DOHH2 (cell line): ENCODE results near the gene BLNK.

Experiments used
- EZH2phosphoT487 ChIP-seq: fragments of 200-600 bp; sonication (generic); IDR thresholded peaks from 2 replicates; pipeline ENCODE4 v1.6.1; 2017; ENCODE audit warnings: borderline replicate concordance, mild to moderate bottlenecking, antibody characterized with exemption, low read length, moderate library complexity, mixed read lengths
- TF ChIP-seq, protein P1 (sequence below): fragments of 200-600 bp; sonication (generic); IDR thresholded peaks from one replicate; pipeline ENCODE4 v1.5.1; 2014; ENCODE audit warnings: antibody characterized with exemption, mild to moderate bottlenecking, low read depth, low read length; ENCODE audit not compliant: poor library complexity, severe bottlenecking

DNA sequence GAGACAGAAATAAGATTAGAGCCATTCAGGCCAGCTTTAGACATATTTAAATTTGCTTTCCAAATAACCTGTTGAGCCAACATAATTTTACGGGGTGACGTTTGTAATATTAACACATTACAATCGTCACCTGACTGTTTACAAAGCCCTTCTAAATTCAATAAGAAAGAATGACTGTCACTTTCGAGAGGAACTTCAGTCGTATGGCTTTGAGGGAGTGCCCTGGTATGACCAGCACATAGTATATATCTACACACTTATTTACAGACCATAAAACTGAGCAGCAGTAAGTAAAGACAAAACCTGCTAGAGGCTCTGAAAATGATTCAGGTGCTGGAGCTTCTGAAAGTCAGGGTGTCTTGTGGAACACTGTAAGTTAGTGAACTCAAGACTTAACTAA lies 62.4 kb downstream of the BLNK start:
- TF ChIP-seq, protein P1, sequence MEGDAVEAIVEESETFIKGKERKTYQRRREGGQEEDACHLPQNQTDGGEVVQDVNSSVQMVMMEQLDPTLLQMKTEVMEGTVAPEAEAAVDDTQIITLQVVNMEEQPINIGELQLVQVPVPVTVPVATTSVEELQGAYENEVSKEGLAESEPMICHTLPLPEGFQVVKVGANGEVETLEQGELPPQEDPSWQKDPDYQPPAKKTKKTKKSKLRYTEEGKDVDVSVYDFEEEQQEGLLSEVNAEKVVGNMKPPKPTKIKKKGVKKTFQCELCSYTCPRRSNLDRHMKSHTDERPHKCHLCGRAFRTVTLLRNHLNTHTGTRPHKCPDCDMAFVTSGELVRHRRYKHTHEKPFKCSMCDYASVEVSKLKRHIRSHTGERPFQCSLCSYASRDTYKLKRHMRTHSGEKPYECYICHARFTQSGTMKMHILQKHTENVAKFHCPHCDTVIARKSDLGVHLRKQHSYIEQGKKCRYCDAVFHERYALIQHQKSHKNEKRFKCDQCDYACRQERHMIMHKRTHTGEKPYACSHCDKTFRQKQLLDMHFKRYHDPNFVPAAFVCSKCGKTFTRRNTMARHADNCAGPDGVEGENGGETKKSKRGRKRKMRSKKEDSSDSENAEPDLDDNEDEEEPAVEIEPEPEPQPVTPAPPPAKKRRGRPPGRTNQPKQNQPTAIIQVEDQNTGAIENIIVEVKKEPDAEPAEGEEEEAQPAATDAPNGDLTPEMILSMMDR = no peak
- TF ChIP-seq EZH2phosphoT487 = no peak
